ENCODE measurements around the gene TMEM86A.

The TMEM86A gene

DNA sequence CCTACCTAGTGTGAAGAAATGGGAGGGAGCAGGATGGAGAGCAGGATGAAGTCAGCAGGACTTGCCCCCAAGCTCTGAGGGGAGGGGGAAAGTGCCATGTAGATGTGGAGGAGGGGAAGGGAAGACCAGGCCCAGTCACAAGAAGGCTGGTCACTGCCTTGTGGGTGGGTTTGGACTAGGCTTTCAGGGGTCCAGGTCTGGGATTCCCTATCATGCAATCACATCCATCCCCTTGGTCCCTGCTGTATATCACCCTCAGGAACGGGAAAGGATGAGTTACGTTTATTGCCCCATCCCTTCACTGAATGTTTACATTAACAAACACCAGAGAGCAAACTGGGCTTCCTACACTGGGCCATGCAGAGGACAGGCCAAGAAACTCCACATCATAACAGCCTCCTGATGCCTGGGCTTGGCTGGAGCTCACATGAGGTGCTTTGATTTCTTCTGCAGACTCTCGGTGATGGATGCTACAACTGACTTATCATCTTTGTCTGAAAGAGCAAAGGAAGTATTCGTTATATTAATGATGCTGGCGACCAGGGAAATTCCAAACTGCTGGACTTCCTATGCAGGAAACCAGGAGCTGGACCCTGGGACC is 5.6 kb downstream of the TMEM86A start:
- TF ChIP-seq, protein P1, sequence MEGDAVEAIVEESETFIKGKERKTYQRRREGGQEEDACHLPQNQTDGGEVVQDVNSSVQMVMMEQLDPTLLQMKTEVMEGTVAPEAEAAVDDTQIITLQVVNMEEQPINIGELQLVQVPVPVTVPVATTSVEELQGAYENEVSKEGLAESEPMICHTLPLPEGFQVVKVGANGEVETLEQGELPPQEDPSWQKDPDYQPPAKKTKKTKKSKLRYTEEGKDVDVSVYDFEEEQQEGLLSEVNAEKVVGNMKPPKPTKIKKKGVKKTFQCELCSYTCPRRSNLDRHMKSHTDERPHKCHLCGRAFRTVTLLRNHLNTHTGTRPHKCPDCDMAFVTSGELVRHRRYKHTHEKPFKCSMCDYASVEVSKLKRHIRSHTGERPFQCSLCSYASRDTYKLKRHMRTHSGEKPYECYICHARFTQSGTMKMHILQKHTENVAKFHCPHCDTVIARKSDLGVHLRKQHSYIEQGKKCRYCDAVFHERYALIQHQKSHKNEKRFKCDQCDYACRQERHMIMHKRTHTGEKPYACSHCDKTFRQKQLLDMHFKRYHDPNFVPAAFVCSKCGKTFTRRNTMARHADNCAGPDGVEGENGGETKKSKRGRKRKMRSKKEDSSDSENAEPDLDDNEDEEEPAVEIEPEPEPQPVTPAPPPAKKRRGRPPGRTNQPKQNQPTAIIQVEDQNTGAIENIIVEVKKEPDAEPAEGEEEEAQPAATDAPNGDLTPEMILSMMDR (IDR thresholded peaks at IDR 0.05), result no peak

DNA sequence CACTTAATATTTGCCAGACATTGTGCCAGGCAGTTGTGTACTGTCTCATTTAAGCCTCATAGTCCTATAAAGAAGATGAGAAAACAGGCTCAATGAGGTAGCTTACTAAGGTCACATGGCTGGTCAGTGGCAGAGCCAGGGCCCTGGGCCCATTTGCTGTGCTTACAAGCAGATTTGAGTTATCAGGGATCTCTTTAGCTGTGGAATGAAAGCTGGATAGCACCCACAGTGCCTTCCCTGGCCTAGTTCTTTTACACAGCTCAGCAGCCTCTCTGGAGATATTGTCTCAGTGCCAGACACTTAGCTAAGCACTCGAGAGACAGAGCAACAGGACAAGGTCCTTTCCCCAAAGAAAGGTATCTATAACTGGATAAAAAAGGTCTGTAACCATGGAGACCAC is 6.1 kb downstream of the TMEM86A start:
- TF ChIP-seq, protein P1 (IDR thresholded peaks at IDR 0.05), result no peak

DNA sequence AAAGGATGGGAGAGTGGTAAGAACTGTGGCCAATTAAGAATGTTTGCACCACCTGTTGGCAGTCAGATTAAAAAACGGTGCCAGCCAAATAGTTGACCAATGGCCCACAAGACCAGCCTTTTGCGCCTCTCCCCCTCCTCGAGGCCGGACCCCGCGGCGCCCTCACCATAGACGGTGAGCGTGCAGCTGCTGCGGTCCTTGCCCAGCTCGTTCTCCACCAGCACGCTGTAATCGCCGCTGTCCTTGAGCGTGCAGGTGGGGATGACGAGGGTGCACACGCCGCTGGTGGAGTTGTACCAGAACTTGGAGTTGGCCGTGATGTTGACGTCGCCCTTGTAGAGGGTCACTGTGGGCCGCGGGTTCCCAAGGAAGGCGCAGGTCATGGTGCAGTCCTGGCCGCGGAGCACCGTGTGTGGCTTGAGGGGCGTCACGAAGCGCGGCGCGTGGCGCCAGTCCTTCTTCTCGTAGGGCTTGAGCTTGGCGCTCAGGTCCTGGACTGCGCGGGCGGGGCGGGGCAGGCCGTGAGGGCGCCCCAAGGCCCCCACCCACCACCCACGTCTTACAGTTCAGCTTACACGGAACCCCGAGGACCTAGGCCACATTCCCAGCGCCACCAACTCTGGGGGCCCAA is 7.2 kb downstream of the TMEM86A start:
- TF ChIP-seq, protein P1 (IDR thresholded peaks at IDR 0.05), result no peak

- TF ChIP-seq, protein P1 (IDR thresholded peaks at IDR 0.05), result no peak
Observed at GRCh38 chr11:18706330-18707243, 8.0 kb downstream of the TMEM86A start.

GRCh38 chr11:18707811-18708340 is 9.3 kb downstream of the TMEM86A start:
- TF ChIP-seq, protein P1 (IDR thresholded peaks at IDR 0.05), result no peak

- TF ChIP-seq, protein P1 (IDR thresholded peaks at IDR 0.05), result no peak
Observed at GRCh38 chr11:18709414-18709813, 10.8 kb downstream of the TMEM86A start.

GRCh38 chr11:18710545-18710944 is 12.0 kb downstream of the TMEM86A start:
- TF ChIP-seq, protein P1 (IDR thresholded peaks at IDR 0.05), result no peak

Data from LNCAP (cell line).